Activated naive CD4-positive, alpha-beta T cell treated with anti-CD3 and anti-CD28 coated beads, Interleukin-2, amount 50 U/mL, for 16 hours (primary cell): Measurements from ENCODE around the gene SGSM1.

ENCODE experiments used
- DNase-seq: peaks from one replicate; pipeline ENCODE4 v3.0.0-alpha.2; 2020

The SGSM1 gene, protein sequence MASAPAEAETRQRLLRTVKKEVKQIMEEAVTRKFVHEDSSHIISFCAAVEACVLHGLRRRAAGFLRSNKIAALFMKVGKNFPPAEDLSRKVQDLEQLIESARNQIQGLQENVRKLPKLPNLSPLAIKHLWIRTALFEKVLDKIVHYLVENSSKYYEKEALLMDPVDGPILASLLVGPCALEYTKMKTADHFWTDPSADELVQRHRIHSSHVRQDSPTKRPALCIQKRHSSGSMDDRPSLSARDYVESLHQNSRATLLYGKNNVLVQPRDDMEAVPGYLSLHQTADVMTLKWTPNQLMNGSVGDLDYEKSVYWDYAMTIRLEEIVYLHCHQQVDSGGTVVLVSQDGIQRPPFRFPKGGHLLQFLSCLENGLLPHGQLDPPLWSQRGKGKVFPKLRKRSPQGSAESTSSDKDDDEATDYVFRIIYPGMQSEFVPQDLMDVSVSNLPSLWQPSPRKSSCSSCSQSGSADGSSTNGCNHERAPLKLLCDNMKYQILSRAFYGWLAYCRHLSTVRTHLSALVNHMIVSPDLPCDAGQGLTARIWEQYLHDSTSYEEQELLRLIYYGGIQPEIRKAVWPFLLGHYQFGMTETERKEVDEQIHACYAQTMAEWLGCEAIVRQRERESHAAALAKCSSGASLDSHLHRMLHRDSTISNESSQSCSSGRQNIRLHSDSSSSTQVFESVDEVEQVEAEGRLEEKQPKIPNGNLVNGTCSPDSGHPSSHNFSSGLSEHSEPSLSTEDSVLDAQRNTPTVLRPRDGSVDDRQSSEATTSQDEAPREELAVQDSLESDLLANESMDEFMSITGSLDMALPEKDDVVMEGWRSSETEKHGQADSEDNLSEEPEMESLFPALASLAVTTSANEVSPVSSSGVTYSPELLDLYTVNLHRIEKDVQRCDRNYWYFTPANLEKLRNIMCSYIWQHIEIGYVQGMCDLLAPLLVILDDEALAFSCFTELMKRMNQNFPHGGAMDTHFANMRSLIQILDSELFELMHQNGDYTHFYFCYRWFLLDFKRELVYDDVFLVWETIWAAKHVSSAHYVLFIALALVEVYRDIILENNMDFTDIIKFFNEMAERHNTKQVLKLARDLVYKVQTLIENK

DNA sequence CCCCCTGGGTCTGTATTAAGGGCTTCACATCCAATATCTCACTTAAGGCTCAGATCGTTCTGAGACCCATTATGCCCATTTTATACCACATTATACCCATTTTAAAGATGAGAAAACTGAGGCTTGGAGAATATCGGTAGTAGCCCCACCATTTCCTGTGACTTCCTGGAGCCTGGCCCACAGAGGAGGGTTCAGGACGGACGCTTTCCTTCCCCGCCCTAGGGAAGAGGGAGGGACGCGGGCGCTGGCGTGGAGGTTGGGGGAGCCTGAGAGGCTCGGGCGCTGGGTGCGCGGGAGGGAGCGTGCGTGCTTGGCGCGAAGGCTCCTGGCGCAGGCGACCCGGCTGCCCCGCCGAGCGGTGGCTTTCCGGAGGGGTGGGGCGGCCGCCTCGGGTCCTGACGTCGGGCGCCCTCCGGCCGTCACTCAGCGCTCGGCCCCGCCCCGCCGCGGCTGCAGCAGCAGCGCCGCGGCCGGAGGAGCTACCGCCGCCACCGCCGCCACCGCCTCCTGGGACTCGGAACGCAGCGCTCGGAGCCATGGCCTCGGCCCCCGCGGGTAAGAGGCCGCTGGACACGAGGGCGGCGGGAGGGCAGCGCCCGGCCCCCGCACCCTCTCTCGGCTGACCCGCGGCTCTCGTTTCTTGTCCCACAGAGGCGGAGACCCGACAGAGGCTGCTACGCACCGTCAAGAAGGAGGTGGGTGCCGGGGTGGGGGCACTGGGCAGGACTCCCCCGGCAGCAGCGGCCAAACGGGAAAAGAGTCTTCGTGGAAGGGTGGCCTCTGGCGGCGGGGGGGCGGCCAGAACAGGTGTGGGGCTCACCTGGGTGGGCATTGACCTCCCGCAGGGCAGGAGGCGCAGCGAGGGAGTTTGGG lies at the start of gene SGSM1:
SGSM1 (plus strand) TSS at position 422 of the 873 bp plus-strand sequence; CDS start at position 537, 115 bp downstream.
- DNase-seq: peak; percentile 80

DNA sequence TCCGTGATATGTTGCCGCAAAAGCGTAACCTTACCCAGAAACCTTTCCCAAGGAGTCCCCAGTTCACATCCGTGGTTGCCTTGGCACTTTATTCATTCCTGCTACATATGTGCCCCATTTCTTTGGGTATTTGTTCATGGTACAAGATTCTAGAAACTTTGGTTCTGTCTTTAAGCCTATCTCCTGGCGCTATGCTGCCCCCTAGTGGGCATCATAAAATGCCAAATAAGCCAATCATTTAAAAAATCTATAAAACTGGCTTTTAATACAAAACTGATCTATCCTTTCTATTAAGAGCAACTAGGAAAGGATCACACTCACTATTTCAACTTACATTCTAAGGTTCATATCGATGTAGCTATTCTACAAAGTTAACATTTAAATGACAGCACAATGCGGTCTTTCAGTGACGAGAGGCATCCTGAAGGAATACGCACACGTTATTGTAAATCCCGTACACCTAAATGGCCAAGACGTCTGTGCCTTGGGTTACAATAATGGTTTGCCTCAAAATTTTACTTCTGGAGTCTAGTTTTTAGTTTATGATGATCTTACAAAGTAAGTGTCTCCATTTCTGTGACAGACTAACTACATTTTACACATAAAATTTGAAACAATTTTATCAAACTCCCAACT lies 47.7 kb upstream of the SGSM1 start:
- peak; percentile 56 for DNase-seq

DNA sequence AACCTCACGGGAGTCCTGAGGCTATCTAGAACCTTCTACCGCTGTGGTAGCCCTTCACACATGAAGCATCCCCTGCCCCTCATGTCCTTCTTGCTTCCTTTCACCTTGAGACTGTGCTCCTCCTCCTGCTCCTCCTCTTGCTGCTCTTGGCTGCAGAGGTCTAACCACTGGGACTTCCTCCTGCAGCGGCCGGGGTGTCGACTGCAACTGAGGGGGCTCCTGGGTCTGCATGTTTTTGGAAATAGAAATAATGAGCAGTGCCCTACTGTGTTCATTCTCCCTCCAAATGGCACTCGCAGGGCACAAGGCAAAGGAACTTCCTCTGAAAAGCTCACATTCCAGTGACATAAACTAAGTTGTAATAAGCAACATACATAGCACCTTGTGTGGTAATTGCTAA lies 46.2 kb upstream of the SGSM1 start:
- DNase-seq: no peak

DNA sequence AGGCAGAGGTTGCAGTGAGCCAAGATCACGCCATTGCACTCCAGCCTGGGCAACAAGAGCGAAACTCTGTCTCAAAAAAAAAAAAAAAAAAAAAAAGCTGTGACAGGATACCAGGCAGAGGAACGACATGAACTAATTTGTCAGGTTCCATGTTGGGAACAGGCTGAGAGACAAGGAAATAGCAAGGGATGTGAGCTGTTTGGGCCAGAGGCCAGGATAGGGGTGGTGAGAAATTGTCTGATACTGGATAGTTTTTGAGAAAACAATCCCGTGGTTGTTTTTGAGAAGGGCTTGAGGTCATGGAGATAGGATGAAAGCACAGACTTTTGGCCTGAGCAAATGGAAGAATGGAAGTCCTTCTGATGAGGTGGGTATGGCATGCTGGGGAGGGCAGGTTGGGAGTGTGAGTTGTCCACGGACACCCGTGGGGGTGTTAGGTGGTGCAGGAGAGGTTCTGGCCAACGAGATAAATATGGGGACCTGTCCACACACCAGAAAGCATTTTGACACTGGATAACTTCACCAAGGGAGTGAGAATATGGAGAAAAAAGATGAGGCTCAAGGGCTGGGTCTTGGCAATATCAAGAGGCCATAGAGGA lies 45.2 kb upstream of the SGSM1 start:
- DNase-seq: no peak

- no peak for DNase-seq
Observed at GRCh38 chr22:24761888-24762675, 43.9 kb upstream of the SGSM1 start.

DNA sequence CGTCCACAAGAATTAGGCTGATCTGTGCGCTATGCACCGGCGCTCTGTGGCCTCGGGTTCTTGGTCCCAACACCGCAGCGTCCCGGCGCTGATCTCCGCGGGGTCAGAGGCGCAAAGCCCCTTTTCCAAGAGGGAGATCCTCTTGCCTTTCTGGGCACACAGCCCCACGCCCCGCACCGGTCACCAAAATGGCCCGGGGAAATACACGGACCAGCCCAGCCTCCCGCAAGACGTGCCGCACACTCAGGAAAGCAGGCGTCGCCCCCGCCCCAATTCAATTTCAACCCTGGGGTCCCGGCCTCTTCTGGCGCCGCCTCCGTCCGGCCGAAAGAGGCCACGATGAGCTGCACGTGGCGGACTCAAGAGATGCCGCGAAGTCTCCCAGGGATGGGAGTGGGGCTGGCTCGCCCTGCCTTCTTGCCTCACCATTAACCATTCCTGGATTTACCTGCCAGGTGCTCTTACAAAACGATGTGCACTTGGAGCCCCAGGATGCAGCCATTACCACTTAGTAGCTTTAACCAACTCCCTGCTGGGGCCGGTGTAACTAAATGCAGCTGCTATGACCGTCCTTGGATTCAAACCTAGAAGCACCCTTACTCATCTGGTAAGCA lies 42.0 kb upstream of the SGSM1 start:
- no peak for DNase-seq

DNA sequence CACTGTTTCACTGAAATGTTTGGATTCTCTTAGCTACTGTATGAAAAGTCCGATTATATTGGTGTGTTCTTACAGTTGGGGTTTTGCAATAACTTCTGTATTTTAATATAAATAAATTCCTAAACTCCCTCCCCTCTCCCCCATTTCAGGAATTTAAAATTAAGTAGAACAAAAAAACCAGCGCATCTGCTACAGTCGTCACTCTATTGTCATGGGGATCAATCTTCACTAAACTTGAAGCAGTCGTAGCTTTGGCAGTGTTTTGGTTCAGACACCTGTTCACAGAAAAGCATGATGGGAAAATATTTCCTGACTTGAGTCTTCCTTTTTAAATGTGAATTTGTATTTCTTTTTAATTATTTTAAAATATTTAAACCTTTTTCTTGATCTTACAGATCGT lies 40.8 kb upstream of the SGSM1 start:
- no peak for DNase-seq

DNA sequence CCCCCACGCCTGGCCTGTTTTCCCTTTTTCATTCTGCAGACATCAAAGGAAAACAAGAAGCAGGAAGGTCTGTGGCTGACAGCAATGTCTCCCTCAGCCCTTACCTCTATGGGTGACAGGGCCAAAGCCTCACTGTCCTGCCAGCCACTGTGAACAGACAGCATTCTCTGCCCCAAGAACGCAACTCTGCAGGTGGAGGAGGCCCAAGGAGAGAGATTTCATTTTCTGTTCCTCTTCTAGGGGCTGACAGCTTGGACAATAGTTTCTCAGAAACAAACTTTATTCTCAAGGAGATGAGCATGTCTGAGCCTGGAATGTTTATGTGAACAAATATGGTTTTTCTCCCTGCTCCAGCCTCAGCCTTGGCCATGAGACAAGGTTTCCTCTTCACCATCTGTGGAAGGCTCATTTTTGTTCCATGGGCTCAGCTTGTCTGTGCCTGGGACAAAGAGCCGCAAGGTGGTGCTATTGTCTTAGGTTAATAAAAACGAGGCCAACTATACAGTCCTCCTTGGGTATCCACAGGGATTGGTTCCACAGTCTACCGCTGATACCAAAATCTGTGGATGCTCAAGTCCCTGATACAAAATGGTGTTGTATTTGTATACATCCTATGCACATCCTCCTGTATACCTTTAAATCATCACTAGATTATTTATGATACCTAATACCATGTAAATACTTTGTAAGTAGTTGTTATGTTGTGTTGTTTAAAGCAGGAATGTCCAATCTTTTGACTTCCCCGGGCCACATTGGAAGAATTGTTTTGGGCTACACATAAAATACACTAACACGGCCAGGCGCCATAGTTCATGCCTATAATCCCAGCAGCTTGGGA lies 37.3 kb upstream of the SGSM1 start:
- DNase-seq: peak; percentile 21

GRCh38 chr22:24772493-24773220 lies 33.4 kb upstream of the SGSM1 start:
- no peak for DNase-seq

DNA sequence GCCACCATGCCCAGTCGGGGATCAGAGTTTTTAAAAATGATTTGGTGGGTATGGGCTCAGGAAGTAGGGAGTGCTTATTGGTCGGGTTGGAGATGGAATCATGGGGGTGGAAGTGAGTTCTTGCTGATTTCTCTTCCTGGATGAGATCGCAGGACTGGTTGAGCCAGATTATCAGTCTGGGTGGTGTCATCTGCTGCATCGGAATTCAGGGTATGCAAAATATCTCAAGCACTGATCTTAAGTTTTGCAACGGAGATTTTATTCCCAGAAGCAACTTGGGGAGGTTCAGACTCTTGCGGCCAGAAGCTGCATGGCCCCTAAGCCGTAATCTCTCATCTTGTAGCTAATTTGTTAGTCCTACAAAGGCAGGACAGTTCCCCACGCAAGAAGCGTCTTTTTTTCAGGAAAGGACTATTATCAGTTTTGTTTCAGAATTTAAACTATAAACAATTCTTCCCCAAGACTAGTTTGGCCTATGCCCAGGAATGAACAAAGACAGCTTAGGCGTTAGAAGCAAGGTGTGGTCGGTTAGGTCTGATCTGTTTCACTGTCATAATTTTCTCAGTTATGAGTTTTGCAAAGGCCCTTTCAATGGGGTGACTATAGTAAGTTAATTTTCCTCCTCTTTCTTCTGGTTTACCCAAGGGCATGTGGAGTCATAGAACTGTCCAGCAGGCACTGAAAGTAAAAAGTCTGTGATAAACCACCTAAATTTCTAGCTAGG lies 30.1 kb upstream of the SGSM1 start:
- no peak for DNase-seq

- no peak for DNase-seq
Observed at GRCh38 chr22:24776525-24776924, 29.5 kb upstream of the SGSM1 start.

DNA sequence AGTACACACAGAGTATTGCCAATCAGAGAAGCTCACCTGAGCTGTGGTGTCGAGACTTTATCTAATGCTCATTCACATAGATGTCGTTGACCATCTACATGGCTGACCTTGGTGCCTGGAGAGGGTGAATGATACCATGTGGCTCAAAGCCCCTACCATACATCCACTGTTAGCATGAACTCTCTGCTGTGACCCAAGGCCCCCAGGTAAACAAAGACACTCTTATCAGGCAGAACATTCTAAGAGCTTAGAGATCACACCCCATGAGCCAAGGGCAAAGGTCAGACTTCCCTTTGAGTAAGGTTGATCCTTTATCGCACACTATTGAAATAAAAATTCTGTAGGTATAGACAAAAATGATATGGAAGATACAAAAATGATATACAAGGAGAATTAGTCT lies 16.5 kb upstream of the SGSM1 start:
- DNase-seq: no peak

DNA sequence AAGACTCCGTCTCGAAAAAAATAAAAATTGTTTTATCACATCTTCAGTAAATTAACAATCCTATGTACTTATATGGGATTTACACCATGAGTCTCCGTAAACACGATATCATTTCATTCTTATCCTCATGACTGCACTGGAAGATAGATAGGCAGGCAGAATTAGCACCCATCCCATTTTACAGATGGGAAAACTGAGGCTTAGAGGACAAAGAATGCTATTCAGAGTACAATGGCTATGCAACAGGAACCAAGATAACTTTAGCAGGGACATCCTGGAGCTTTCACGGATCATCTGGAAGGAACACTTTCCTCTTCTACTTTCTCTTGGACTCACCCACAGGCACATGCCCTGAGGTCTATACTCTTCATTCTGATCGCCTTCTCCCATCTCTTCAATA lies 14.6 kb upstream of the SGSM1 start:
- DNase-seq: no peak

DNA sequence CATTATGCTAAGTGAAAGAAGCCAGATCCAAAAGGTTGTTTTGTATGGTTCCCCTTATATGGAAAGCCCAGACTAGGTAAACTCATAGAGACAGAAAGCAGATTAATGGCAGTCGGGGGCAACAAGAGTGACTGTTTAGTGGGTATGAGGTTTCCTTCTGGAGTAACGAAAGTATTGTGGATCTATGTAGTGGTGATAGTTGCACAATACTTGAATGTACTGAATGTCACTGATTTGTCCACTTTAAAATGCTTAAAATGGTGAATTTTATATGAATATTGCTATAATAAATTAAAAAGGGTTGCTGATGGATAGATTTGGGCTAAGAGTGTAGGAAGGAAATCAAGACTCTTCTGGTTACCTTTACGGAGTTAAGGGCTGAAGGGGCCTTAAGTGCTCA lies 10.0 kb upstream of the SGSM1 start:
- no peak for DNase-seq

- no peak for DNase-seq
Observed at GRCh38 chr22:24796860-24797259, 9.2 kb upstream of the SGSM1 start.

- no peak for DNase-seq
Observed at GRCh38 chr22:24801901-24802465, 4.0 kb upstream of the SGSM1 start.

- DNase-seq: peak; percentile 60
Observed at GRCh38 chr22:24803064-24803542, 2.9 kb upstream of the SGSM1 start.

DNA sequence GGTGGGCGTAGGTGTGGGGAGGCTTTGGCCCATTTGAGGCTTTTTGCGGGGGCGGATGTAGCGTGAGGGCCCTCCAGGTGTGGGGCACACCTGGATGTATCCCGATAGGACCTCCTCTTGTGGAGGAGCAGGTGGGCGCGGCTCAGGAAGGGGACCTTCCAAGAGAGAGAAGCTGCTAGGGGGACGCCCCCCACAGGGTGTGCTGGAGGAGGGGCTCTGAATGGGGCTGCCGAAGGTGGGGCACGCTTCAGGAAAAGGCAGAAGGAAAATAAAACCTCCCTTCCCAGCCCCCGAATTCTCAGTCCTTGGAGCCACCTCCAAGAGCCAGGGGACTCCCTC lies 621 bp downstream of the SGSM1 start:
- no peak for DNase-seq
